Activated T-helper 2 cell treated with anti-CD3 and anti-CD28 coated beads, Interferon-gamma antibody, Interleukin-2, Interleukin-4, amounts not matched to agents 10 μg/mL and 5 μg/mL and 100 μg/mL, durations not matched to agents 14 hours and 24 hours and 36 hours (primary cell): ENCODE results near the gene LEPR. TPM values are rescaled to one million over a fixed set of nuclear protein-coding genes. Genes with fewer than 3 reads are reported as not detected.
"Not testable (repeated sequence)": the region's sequence is repeated elsewhere in the genome, so short reads cannot be mapped to it uniquely, and the experiment has no call there.

Experiments
- DNase-seq: peaks from one replicate; pipeline ENCODE4 v3.0.0; 2021; ENCODE audit warnings: low spot score
- H3K27ac Mint-ChIP-seq: one replicate; pipeline ENCODE4 v1.8.0; 2021; ENCODE audit warnings: mixed read lengths
- H3K27me3 Mint-ChIP-seq: one replicate; pipeline ENCODE4 v1.8.0; 2021; ENCODE audit warnings: low read depth, mixed read lengths
- H3K36me3 Mint-ChIP-seq: one replicate; pipeline ENCODE4 v1.8.0; 2021; ENCODE audit warnings: low read depth, mixed read lengths
- H3K4me1 Mint-ChIP-seq: one replicate; pipeline ENCODE4 v1.8.0; 2021; ENCODE audit warnings: low read depth, mixed read lengths
- H3K4me3 Mint-ChIP-seq: one replicate; pipeline ENCODE4 v1.8.0; 2021; ENCODE audit warnings: low read depth, mild to moderate bottlenecking, moderate library complexity, mixed read lengths
- H3K9me3 Mint-ChIP-seq: one replicate; pipeline ENCODE4 v1.8.0; 2021; ENCODE audit warnings: mixed read lengths
- intact Hi-C: fragments of 100-400 bp; cut with micrococcal nuclease; formaldehyde crosslinking; loops from one replicate; pipeline ENCODE4 v1.15.1; 2023
- total RNA-seq: library from RNA; stranded (reverse); gene quantifications from 2 replicates; pipeline ENCODE4 v1.2.3, GENCODE V29; 2022

The LEPR gene
- total RNA-seq, 1 donor from 2014 or later = 2.0 TPM

DNA sequence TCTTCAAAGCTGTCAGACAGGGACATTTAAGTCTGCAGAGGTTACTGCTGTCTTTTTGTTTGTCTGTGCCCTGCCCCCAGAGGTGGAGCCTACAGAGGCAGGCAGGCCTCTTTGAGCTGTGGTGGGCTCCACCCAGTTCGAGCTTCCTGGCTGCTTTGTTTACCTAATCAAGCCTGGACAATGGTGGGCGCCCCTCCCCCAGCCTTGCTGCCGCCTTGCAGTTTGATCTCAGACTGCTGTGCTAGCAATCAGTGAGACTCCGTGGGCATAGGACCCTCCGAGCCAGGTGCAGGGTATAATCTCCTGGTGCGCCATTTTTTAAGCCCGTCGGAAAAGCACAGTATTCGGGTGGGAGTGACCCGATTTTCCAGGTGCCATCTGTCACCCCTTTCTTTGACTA lies 35.2 kb downstream of the LEPR start:
- H3K4me3 Mint-ChIP-seq, H3K36me3 Mint-ChIP-seq, H3K27ac Mint-ChIP-seq, H3K27me3 Mint-ChIP-seq, H3K9me3 Mint-ChIP-seq, DNase-seq, intact Hi-C loops: not testable (repeated sequence)
- peaks cover 12% of the 10 kb centered on the region for H3K4me1 Mint-ChIP-seq

DNA sequence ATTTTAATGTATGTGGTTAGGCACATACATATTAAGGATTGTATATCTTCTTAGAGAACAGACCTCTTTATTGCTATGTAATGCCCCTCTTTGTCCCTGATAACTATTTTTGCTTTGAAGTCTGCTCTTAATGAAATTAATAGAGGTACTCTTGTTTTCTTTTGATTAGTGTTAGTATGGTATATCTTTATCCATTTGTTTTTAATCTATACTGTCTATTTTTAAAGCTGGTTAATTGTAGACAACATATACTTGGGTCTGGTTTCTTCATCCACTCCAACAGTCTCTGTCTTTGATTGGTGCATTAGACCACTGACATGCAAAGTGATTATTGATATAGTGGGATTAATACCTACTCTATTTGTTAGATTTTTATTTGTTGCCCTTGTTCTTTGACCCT lies 36.0 kb downstream of the LEPR start:
- no peaks in the 10 kb centered on the region for H3K27me3 Mint-ChIP-seq
- H3K27ac Mint-ChIP-seq = no peak overlapping the region
- peaks cover 12% of the 10 kb centered on the region for H3K4me1 Mint-ChIP-seq
- H3K4me3 Mint-ChIP-seq = no peak overlapping the region
- intact Hi-C loops = no loop called here
- H3K36me3 Mint-ChIP-seq = no peaks in the 10 kb centered on the region
- no peaks in the 10 kb centered on the region for H3K9me3 Mint-ChIP-seq
- DNase-seq = no peak

- peaks cover 12% of the 10 kb centered on the region for H3K4me1 Mint-ChIP-seq
- no peaks in the 10 kb centered on the region for H3K36me3 Mint-ChIP-seq
- H3K27ac Mint-ChIP-seq = no peak overlapping the region
- H3K4me3 Mint-ChIP-seq = no peak overlapping the region
- H3K9me3 Mint-ChIP-seq = no peaks in the 10 kb centered on the region
- intact Hi-C loops = loop anchor here (2.0 kb wide), 1 partner anchor 227 kb away; no protein-coding TSS in a partner anchor
- no peaks in the 10 kb centered on the region for H3K27me3 Mint-ChIP-seq
- DNase-seq = no peak
Observed at GRCh38 chr1:65457868-65458267, 37.4 kb downstream of the LEPR start.

DNA sequence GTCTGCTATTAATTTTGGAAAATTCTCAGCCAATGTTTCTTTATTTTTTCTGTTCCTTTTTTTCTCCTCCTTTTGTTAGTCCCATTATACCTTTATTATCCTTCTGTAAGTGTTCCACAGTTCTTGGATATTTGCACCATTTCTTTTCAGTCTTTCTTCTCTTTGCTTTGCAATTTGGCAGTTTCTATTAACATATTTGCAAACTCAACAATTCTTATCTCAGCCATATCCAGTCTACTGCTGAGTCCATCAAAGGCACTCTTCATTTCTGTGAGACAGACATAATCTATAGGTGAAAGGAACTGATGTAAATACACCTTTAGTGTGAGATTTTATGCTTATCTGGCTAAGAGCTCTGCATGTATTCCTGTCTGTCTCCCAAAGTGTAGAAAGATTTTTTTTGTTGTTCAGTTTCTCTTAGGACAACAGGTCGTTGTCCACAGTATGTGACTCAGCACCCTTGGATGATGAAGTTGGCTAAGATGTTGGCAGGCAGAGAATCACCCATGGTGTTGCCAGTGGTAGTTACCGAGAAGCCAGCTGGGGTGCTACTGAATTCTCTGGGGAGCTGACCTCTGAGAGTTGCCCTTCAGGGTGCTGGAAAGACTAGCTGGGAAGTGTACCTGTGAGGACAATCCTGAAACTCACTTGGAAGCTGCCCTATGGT lies 38.4 kb downstream of the LEPR start:
- peaks cover 3% of the 10 kb centered on the region for H3K27me3 Mint-ChIP-seq
- H3K36me3 Mint-ChIP-seq = no peaks in the 10 kb centered on the region
- H3K4me3 Mint-ChIP-seq = no peak overlapping the region
- intact Hi-C loops = loop anchor here (1.0 to 2.0 kb wide), 2 partner anchors 223 to 228 kb away; no protein-coding TSS in a partner anchor
- H3K9me3 Mint-ChIP-seq = peaks cover 8% of the 10 kb centered on the region
- peaks cover 12% of the 10 kb centered on the region for H3K4me1 Mint-ChIP-seq
- DNase-seq = no peak
- no peak overlapping the region for H3K27ac Mint-ChIP-seq

GRCh38 chr1:65459397-65459768 lies 38.9 kb downstream of the LEPR start:
- Mint-ChIP-seq H3K36me3 (no peaks in the 10 kb centered on the region), H3K4me1 (peaks cover 12% of the 10 kb centered on the region)

GRCh38 chr1:65465837-65466236 lies 45.4 kb downstream of the LEPR start:
- H3K36me3 Mint-ChIP-seq, H3K4me3 Mint-ChIP-seq, H3K27me3 Mint-ChIP-seq, DNase-seq, H3K4me1 Mint-ChIP-seq, H3K27ac Mint-ChIP-seq, H3K9me3 Mint-ChIP-seq, intact Hi-C loops: not testable (repeated sequence)

More at GRCh38 chr1:65459397-65459768, 38.9 kb downstream of the LEPR start:
- intact Hi-C loops = loop anchor here (1.0 to 2.0 kb wide), 2 partner anchors 223 to 229 kb away; no protein-coding TSS in a partner anchor
- DNase-seq = no peak
- peaks cover 8% of the 10 kb centered on the region for H3K9me3 Mint-ChIP-seq
- H3K4me3 Mint-ChIP-seq = no peak overlapping the region
- no peak overlapping the region for H3K27ac Mint-ChIP-seq
- peaks cover 3% of the 10 kb centered on the region for H3K27me3 Mint-ChIP-seq

- Mint-ChIP-seq H3K36me3 (no peaks in the 10 kb centered on the region), H3K4me1 (no peaks in the 10 kb centered on the region), H3K9me3 (peaks cover 8% of the 10 kb centered on the region), H3K27me3 (peaks cover 12% of the 10 kb centered on the region), H3K27ac (no peak overlapping the region), H3K4me3 (no peak overlapping the region)
- DNase-seq = no peak
- intact Hi-C loops = no loop called here
Observed at GRCh38 chr1:65467536-65467935, 47.1 kb downstream of the LEPR start.

- no peaks in the 10 kb centered on the region for H3K36me3 Mint-ChIP-seq
- no peak overlapping the region for H3K27ac Mint-ChIP-seq
- no peak for DNase-seq
- H3K4me1 Mint-ChIP-seq = no peaks in the 10 kb centered on the region
- H3K9me3 Mint-ChIP-seq = no peaks in the 10 kb centered on the region
- no peak overlapping the region for H3K4me3 Mint-ChIP-seq
- peaks cover 9% of the 10 kb centered on the region for H3K27me3 Mint-ChIP-seq
- intact Hi-C loops = no loop called here
Observed at GRCh38 chr1:65469126-65469888, 48.8 kb downstream of the LEPR start.

GRCh38 chr1:65469889-65470340 lies 49.4 kb downstream of the LEPR start:
- H3K4me3 Mint-ChIP-seq = no peak overlapping the region
- no peaks in the 10 kb centered on the region for H3K36me3 Mint-ChIP-seq
- H3K27me3 Mint-ChIP-seq = peaks cover 5% of the 10 kb centered on the region
- no peaks in the 10 kb centered on the region for H3K4me1 Mint-ChIP-seq
- intact Hi-C loops = no loop called here
- H3K27ac Mint-ChIP-seq = no peak overlapping the region
- DNase-seq = no peak
- no peaks in the 10 kb centered on the region for H3K9me3 Mint-ChIP-seq

Other genes with a start within 250 kb of the LEPR start
- gene DNAJC6, start 111.1 kb upstream of the LEPR start, total RNA-seq = 1.9 and 3.0 TPM in 2 replicates
- 20.9 and 22.6 TPM in 2 replicates for gene LEPROT, start within 50 bp of the LEPR start, total RNA-seq